ENCODE measurements around the gene GALR2. TPM values are rescaled to one million over a fixed set of nuclear protein-coding genes. Genes with fewer than 3 reads are reported as not detected.

The GALR2 gene
- total RNA-seq, 2 experiments from 2014 or later = 0.59 to 1.0 TPM

DNA sequence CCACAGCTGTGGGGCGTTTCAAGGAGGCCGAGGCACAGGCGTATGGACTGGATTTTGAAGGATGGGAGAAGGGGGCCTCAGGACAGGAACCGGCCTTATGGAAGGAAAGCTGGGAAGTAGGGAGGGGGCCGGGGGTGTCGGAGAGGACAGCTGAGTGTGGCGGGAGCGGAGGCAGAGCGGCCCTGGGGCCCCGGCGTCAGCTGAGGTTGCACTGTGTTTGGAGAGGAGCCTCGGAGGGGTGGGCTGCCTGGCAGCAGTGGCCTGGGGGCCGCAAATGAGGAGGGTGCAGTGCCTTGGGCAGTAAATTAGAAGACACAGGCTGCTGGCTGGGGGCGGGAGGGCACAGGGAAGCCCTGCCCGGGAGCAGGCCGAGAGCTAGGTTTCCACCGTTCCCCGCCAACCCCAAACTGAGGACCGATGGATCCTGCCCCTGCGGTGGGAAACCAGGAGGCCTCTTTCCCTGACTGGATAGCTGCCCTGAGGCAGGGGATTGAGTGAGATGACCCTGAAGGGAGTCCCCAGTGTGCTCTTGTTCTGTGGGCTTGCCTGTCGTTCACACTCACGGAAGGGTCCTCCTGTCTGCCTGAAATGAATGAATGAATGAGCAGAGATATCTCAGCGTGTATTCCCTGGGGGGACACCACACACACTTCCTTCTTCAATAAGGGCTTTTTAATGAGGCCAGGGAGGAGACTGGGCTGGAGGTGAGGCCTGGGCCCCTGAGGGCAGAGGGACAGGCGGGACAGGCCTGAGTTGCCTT lies 48.0 kb downstream of the GALR2 start:
- H3K36me3 Mint-ChIP-seq (ENCODE audit: low read depth) = no peaks in the 10 kb centered on the region
- peaks cover 35% of the 10 kb centered on the region for H3K4me1 ChIP-seq (ENCODE audit: insufficient read depth, low read length)
- DNase-seq (peak in 1 of 14 experiments; percentile 32), ATAC-seq (ENCODE audit: poor library complexity) (no peak)
- ChIA-PET CTCF (interaction anchor here (1.1 to 9.6 kb wide), 4 partner anchors 33 to 157 kb away, joined by 3 to 130 read pairs (median 37); no protein-coding TSS in a partner anchor), POLR2A (interaction anchor here (0.9 to 4.5 kb wide), 3 partner anchors 58 to 142 kb away, joined by 3 to 43 read pairs (median 5); no protein-coding TSS in a partner anchor)
- peaks cover 21% of the 10 kb centered on the region for H3K4me1 Mint-ChIP-seq (ENCODE audit: low read depth)
- TF ChIP-seq CTCF (IDR thresholded peaks at IDR 0.05) = no peak
- H3K27me3 ChIP-seq (ENCODE audit: control insufficient read depth in 1 of 2, insufficient read depth in 2 of 2, low read length in 2 of 2) = no peaks in the 10 kb centered on the region
- peak overlapping the region; percentile 9 for H3K4me3 Mint-ChIP-seq
- no peaks in the 10 kb centered on the region for H3K36me3 ChIP-seq (ENCODE audit: insufficient read depth, low read length)
- no peaks in the 10 kb centered on the region for H3K9me3 ChIP-seq (ENCODE audit: control insufficient read depth in 1 of 2, insufficient read depth in 1 of 2, low read length in 2 of 2)
- no peak overlapping the region for H3K27ac ChIP-seq (ENCODE audit: low read depth in 1 of 2, low read length in 2 of 2)
- peak overlapping the region; percentile 42 for H3K27ac Mint-ChIP-seq
- H3K9me3 Mint-ChIP-seq = no peaks in the 10 kb centered on the region
- intact Hi-C loops (cut with DNase I, micrococcal nuclease) = loop anchor here (5.0 kb wide), 2 partner anchors 175 to 275 kb away; no protein-coding TSS in a partner anchor
- no peaks in the 10 kb centered on the region for H3K27me3 Mint-ChIP-seq
- no peak overlapping the region for H3K4me3 ChIP-seq (ENCODE audit: low read length)

- Mint-ChIP-seq H3K27me3 (no peaks in the 10 kb centered on the region), H3K4me3 (peak overlapping the region; percentile 9)
These were observed 48.6 kb downstream of the GALR2 start for GRCh38 chr17:76123191-76123499.

More at GRCh38 chr17:76123191-76123499, 48.6 kb downstream of the GALR2 start:
- H3K4me3 ChIP-seq (ENCODE audit: low read length) = no peak overlapping the region
- H3K27ac ChIP-seq (ENCODE audit: low read depth in 1 of 2, low read length in 2 of 2) = no peak overlapping the region
- H3K36me3 Mint-ChIP-seq (ENCODE audit: low read depth) = no peaks in the 10 kb centered on the region
- intact Hi-C loops (cut with DNase I, micrococcal nuclease) = loop anchor here (5.0 kb wide), 2 partner anchors 174 to 274 kb away; no protein-coding TSS in a partner anchor
- ChIA-PET POLR2A (interaction anchor here (0.9 to 4.5 kb wide), 4 partner anchors 58 to 148 kb away, joined by 3 to 43 read pairs (median 6); no protein-coding TSS in a partner anchor), CTCF (interaction anchor here (3.7 to 9.6 kb wide), 2 partner anchors 58 to 157 kb away, joined by 68 to 130 read pairs; no protein-coding TSS in a partner anchor)
- H3K27me3 ChIP-seq (ENCODE audit: control insufficient read depth in 1 of 2, insufficient read depth in 2 of 2, low read length in 2 of 2) = no peaks in the 10 kb centered on the region
- H3K9me3 ChIP-seq (ENCODE audit: control insufficient read depth in 1 of 2, insufficient read depth in 1 of 2, low read length in 2 of 2) = no peaks in the 10 kb centered on the region
- no peaks in the 10 kb centered on the region for H3K36me3 ChIP-seq (ENCODE audit: insufficient read depth, low read length)
- H3K4me1 ChIP-seq (ENCODE audit: insufficient read depth, low read length) = peaks cover 35% of the 10 kb centered on the region
- no peak for TF ChIP-seq CTCF (IDR thresholded peaks at IDR 0.05)
- ATAC-seq (ENCODE audit: poor library complexity) = no peak
- peaks cover 21% of the 10 kb centered on the region for H3K4me1 Mint-ChIP-seq (ENCODE audit: low read depth)
- no peak for DNase-seq
- peak overlapping the region; percentile 9 for H3K27ac Mint-ChIP-seq
- no peaks in the 10 kb centered on the region for H3K9me3 Mint-ChIP-seq

All from CD4-positive, alpha-beta T cell (primary cell).